GM21786 (cell line): ENCODE data around the gene CCT8L2.
"Not testable (repeated sequence)": the region's sequence is repeated elsewhere in the genome, so short reads cannot be mapped to it uniquely, and the experiment has no call there.

ENCODE experiments used
- ATAC-seq: cut with Tn5 transposase; IDR thresholded peaks from one replicate; pipeline ENCODE4 v1.9.1; 2021; ENCODE audit not compliant: unreplicated experiment

The CCT8L2 gene

DNA sequence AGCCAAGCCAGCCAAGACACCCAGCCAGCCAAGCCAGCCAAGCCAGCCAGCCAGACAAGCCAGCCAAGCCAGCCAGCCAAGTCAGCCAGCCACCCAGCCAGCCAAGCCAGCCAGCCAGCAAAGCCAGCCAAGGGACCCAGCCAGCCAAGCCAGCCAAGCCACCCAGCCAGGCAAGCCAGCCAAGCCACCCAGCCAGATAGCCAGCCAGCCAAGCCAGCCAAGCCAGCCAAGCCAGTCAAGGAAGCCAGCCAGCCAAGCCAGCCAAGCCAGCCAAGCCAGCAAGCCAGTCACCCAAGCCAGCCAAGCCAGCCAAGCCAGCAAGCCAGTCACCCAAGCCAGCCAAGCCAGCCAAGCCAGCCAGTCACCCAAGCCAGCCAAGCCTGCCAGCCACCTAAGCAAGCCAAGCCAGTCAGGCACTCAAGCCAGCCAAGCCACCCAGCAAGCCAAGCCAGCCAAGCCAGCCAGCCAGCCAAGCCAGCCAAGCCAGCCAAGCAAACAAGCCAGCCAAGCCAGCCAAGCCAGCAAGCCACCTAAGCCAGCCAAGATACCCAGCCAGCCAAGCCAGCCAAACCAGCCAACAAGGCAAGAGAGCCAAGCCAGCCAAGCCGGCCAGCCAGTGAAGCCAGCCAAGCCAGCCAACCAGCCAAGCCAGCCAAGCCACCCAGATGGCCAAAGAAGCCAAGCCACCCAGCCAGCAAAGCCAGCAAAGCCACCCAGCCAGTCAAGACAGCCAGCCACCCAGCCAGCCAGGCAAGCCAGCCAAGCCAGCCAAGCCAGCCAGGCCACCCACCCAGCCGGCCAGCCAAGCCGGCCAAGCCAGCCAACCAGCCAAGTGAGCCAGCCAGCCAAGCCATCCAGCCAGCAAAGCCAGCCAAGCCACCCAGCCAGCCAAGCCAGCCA, 33.3 kb downstream of the CCT8L2 start:
- no peak for ATAC-seq

DNA sequence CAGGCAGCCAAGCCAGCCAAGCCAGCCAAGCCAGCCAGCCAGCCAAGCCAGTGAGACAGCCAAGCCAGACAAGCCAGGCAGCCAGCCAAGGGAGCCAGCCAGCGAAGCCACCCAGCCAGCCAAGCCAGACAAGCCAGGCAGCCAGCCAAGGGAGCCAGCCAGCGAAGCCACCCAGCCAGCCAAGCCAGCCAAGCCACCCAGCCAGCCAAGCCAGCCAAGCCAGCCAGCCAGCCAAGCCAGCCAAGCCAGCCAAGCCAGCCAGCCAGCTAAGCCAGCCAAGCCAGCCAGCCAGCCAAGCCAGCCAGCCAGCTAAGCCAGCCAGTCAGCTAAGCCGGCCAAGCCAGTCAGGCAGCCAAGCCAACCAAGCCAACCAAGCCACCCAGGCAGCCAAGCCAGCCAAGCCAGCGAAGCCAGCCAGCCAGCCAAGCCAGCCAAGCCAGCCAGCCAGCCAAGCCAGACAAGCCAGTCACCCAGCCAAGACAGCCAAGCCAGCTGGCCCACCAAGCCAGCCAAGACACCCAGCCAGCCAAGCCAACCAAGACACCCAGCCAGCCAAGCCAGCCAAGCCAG, 34.1 kb downstream of the CCT8L2 start:
- ATAC-seq, result not testable (repeated sequence)

DNA sequence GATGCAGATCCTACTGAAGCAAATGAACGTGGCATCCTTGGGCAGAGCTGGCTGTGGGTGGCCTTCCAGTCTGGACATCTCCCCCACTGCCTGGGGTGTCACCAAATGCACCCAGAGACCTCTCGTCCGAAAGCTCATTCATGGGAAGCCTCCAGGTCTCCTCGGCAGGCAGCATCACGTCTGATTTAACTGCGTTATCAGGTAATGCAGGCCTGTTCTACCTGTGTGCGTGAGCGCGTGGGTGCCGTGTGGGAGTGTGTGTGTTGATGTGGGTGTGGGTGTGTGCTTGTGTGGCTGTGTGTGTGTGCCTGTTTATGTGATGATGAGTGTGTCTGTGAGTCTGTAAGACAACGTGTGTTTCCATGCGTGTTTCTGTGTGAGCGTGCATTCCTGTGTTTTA, 35.1 kb downstream of the CCT8L2 start:
- not testable (repeated sequence) for ATAC-seq

DNA sequence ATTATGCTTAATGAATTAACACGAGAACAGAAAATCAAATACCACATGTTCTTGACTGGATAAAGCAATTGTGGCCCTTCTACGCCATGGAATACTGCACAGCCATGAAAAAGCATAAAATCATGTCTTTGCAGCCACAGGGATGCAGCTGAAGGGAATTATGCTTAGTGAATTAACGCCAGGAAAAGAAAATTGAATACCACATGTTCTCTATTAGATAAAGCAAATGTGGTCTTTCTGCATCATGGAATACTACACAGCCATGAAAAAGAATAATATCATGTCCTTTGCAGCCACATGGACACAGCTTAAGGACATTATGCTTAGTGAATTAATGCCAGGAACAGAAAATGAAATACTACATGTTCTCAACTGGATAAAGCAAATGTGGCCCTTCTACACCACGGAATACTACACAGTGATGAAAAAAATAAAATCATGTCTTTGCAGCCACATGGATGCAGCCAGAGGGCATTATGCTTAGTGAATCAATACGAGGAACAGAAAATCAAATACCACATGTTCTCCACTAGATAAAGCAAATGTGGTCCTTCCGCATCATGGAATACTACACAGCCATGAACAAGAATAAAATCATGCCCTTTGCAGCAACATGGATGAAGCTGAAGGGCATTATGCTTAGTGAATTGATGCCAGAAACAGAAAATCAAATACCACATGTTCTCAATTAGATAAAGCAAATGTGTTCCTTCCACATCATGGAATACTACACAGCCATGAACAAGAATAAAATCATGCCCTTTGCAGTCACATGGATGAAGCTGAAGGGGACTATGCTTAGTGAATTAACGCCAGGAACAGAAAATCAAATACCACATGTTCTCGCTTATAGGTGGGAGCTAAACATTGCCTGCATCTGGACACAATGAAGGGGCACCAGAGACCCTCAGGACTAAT, 37.3 kb downstream of the CCT8L2 start:
- not testable (repeated sequence) for ATAC-seq

DNA sequence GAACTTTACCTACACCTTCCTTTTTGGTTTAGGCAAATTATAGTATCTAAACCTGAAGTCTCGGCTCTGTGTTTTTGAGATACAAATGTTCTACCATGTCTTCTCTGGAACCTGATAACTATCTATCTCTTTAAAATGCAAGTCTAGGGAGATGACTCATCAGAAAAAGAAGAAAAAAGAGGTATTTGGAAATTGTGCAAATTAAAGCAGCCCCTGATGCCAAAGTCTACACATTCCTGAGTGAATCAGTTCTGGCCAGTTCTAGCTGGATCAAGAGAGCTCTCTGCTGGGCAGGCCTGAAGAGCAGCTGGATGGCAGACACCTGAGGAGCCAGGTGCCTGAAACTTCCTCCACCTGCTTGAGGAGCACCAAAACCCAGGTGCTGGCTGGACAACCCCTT, 49.3 kb downstream of the CCT8L2 start:
- ATAC-seq, result not testable (repeated sequence)
